ENCODE results near the gene NIP7. TPM values are rescaled to one million over a fixed set of nuclear protein-coding genes. Genes with fewer than 3 reads are reported as not detected.

The NIP7 gene
- total RNA-seq, 1 experiment from 2014 or later: 62.1 TPM

DNA sequence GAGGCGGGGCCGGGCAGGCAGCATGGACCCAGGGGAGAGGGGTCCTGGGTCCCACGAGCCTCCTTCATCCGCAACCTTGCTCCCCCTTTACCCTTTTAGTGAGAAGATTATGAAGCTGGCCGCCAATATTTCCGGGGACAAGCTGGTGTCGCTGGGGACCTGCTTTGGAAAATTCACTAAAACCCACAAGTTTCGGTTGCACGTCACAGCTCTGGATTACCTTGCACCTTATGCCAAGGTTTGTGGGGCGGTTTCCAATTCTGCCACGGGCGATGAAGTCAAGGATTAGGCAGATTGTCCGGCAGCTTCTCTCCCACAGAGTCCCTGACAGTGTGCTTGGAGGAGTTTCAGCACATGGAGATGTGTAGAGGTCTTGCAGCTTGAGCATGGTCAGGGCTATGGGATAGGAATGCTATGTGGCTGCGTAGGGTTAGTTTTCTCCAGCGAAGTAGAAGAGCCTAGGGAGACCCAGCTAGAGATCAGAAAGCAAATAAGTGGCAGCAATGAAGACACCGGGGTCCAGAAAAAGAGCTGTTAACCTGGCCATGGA is 598 bp downstream of the NIP7 start:
- TSS peak; percentile 66 for BruUV-seq (replicated peaks)
- peak; percentile 26 for DNase-seq (ENCODE audit: unreplicated experiment)
- H3K27ac Mint-ChIP-seq (ENCODE audit: low read depth, unreplicated experiment): peak overlapping the region; percentile 95
- H3K9me3 Mint-ChIP-seq (ENCODE audit: unreplicated experiment): no peaks in the 10 kb centered on the region
- TF ChIP-seq, protein P1, sequence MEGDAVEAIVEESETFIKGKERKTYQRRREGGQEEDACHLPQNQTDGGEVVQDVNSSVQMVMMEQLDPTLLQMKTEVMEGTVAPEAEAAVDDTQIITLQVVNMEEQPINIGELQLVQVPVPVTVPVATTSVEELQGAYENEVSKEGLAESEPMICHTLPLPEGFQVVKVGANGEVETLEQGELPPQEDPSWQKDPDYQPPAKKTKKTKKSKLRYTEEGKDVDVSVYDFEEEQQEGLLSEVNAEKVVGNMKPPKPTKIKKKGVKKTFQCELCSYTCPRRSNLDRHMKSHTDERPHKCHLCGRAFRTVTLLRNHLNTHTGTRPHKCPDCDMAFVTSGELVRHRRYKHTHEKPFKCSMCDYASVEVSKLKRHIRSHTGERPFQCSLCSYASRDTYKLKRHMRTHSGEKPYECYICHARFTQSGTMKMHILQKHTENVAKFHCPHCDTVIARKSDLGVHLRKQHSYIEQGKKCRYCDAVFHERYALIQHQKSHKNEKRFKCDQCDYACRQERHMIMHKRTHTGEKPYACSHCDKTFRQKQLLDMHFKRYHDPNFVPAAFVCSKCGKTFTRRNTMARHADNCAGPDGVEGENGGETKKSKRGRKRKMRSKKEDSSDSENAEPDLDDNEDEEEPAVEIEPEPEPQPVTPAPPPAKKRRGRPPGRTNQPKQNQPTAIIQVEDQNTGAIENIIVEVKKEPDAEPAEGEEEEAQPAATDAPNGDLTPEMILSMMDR (IDR thresholded peaks at IDR 0.05; ENCODE audit: unreplicated experiment): no peak
- H3K36me3 Mint-ChIP-seq (ENCODE audit: insufficient read depth, unreplicated experiment): peaks cover 75% of the 10 kb centered on the region
- peak overlapping the region; percentile 88 for H3K4me3 Mint-ChIP-seq (ENCODE audit: unreplicated experiment)
- ChIA-PET POLR2A (interaction anchor here (0.5 to 6.5 kb wide), 15 partner anchors 10 to 1249 kb away, joined by 3 to 114 read pairs (median 4); partner anchors contain the start of genes PDF, TERF2, TMED6 and UTP4), CTCF (interaction anchor here (0.5 to 1.3 kb wide), 9 partner anchors 11 to 805 kb away, joined by 3 to 5 read pairs (median 3); partner anchors contain the start of gene NOB1)
- H3K27me3 Mint-ChIP-seq (ENCODE audit: insufficient read depth, unreplicated experiment): no peaks in the 10 kb centered on the region
- intact Hi-C loops (cut with micrococcal nuclease): no loop called here
- H3K4me1 Mint-ChIP-seq (ENCODE audit: insufficient read depth, unreplicated experiment): peaks cover 5% of the 10 kb centered on the region

DNA sequence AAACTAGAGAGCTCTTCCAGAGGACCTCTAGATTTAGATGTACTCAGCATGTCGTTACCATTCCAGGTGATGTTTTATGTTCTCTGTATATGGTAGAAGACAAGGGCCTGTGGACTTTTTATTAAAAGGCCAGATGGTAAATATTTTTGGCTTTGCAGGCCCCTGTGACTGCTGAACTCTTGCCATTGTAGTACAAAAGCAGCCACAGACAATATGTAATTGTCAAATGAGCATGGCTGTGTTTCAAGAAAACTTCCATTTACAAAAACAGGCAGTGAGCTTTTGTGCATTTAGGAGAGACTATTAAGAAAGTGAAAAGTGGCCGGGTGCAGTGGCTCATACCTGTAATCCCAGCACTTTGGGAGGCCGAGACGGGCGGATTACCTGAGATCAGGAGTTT is 4.6 kb downstream of the NIP7 start:
- POLR2A ChIA-PET: interaction anchor here (0.5 to 1.7 kb wide), 3 partner anchors 10 to 77 kb away, joined by 3 to 4 read pairs (median 3); no protein-coding TSS in a partner anchor
- H3K4me3 Mint-ChIP-seq (ENCODE audit: unreplicated experiment): no peak overlapping the region
- no TSS peak for BruUV-seq (replicated peaks)
- H3K27ac Mint-ChIP-seq (ENCODE audit: low read depth, unreplicated experiment): no peak overlapping the region
- TF ChIP-seq, protein P1 (IDR thresholded peaks at IDR 0.05; ENCODE audit: unreplicated experiment): no peak
- H3K27me3 Mint-ChIP-seq (ENCODE audit: insufficient read depth, unreplicated experiment): no peaks in the 10 kb centered on the region
- DNase-seq (ENCODE audit: unreplicated experiment): no peak
- CTCF ChIA-PET: interaction anchor here (0.6 to 0.7 kb wide), 2 partner anchors 14 to 501 kb away, joined by 3 read pairs; partner anchors contain the start of gene TANGO6
- H3K9me3 Mint-ChIP-seq (ENCODE audit: unreplicated experiment): no peaks in the 10 kb centered on the region
- intact Hi-C loops (cut with micrococcal nuclease): no loop called here
- no peaks in the 10 kb centered on the region for H3K4me1 Mint-ChIP-seq (ENCODE audit: insufficient read depth, unreplicated experiment)
- H3K36me3 Mint-ChIP-seq (ENCODE audit: insufficient read depth, unreplicated experiment): peaks cover 57% of the 10 kb centered on the region

DNA sequence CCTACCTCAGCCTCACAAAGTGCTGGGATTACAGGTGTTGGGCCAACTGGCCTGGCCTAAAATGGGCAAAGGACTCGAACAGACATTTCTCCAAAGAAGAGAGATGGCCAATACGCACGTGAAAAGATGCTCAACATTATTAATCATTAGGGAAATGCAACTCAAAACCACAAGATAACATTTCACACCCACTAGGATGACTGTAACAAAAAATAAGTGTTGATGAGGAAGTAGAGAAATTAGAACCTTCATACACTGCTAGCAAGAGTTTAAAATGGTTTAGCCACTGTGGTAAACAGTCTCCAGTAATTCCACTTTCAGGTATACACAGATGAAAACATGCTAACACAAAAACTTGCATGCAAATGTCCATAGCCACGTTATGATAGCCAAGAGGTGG is 6.4 kb downstream of the NIP7 start:
- intact Hi-C loops (cut with micrococcal nuclease): no loop called here
- ChIA-PET CTCF (no interaction called here), POLR2A (interaction anchor here (0.6 kb wide), 1 partner anchor 1821 kb away, joined by 3 read pairs; no protein-coding TSS in a partner anchor)
- H3K4me1 Mint-ChIP-seq (ENCODE audit: insufficient read depth, unreplicated experiment): no peaks in the 10 kb centered on the region
- BruUV-seq (replicated peaks): no TSS peak
- H3K36me3 Mint-ChIP-seq (ENCODE audit: insufficient read depth, unreplicated experiment): peaks cover 48% of the 10 kb centered on the region
- H3K27me3 Mint-ChIP-seq (ENCODE audit: insufficient read depth, unreplicated experiment): no peaks in the 10 kb centered on the region
- no peak overlapping the region for H3K27ac Mint-ChIP-seq (ENCODE audit: low read depth, unreplicated experiment)
- H3K4me3 Mint-ChIP-seq (ENCODE audit: unreplicated experiment): no peak overlapping the region
- TF ChIP-seq, protein P1 (IDR thresholded peaks at IDR 0.05; ENCODE audit: unreplicated experiment): no peak
- no peaks in the 10 kb centered on the region for H3K9me3 Mint-ChIP-seq (ENCODE audit: unreplicated experiment)
- DNase-seq (ENCODE audit: unreplicated experiment): no peak

DNA sequence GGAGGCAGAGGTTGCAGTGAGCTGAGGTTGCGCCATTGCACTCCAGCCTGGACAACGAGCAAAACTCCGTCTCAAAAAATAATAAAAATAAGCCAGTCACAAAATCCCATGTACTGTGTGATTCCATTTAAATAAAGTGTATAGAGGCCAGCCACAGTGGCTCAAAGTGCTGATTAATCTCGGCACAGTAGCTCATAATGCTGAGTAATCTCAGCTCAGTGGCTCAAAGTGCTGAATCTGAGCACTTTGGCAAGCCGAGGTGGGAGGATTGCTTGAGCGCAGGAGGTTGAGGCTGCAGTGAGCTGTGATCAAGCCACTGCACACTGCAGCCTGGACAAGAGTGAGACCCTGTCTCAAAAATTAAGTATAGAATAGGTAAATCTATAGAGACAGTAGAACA is 7.1 kb downstream of the NIP7 start:
- TF ChIP-seq, protein P1 (IDR thresholded peaks at IDR 0.05; ENCODE audit: unreplicated experiment): no peak
- no peaks in the 10 kb centered on the region for H3K4me1 Mint-ChIP-seq (ENCODE audit: insufficient read depth, unreplicated experiment)
- no peak overlapping the region for H3K27ac Mint-ChIP-seq (ENCODE audit: low read depth, unreplicated experiment)
- no peak for DNase-seq (ENCODE audit: unreplicated experiment)
- no peaks in the 10 kb centered on the region for H3K27me3 Mint-ChIP-seq (ENCODE audit: insufficient read depth, unreplicated experiment)
- H3K36me3 Mint-ChIP-seq (ENCODE audit: insufficient read depth, unreplicated experiment): peaks cover 43% of the 10 kb centered on the region
- no TSS peak for BruUV-seq (replicated peaks)
- CTCF ChIA-PET: no interaction called here
- intact Hi-C loops (cut with micrococcal nuclease): no loop called here
- H3K4me3 Mint-ChIP-seq (ENCODE audit: unreplicated experiment): no peak overlapping the region
- H3K9me3 Mint-ChIP-seq (ENCODE audit: unreplicated experiment): no peaks in the 10 kb centered on the region
- POLR2A ChIA-PET: no interaction called here

Data from MCF 10A (cell line).